ENCODE data around the gene IRAK2. TPM values are rescaled to one million over a fixed set of nuclear protein-coding genes. Genes with fewer than 3 reads are reported as not detected.
"Not testable (repeated sequence)": the region's sequence is repeated elsewhere in the genome, so short reads cannot be mapped to it uniquely, and the experiment has no call there.

IRAK2 gene
- total and polyA plus RNA-seq, 2 donors = 3.3 to 3.9 TPM

GRCh38 chr3:10263646-10264363 is 99.1 kb downstream of the IRAK2 start:
- Histone ChIP-seq H3K27ac (ENCODE audit: low read depth in 1 of 2, low read length in 1 of 2) (peak overlapping the region; percentile 54 to 64), H3K4me1 (ENCODE audit: control insufficient read depth in 2 of 2, insufficient read depth in 2 of 2, low read length in 2 of 2) (peaks cover 0 to 6% of the 10 kb centered on the region in 2 donors), H3K36me3 (ENCODE audit: control insufficient read depth in 2 of 2, insufficient read depth in 2 of 2, low read length in 1 of 2) (peaks cover 43 to 83% of the 10 kb centered on the region in 2 donors), H3K27me3 (ENCODE audit: control insufficient read depth in 2 of 2, insufficient read depth in 1 of 2, low read length in 1 of 2) (no peaks in the 10 kb centered on the region), H3K4me3 (ENCODE audit: low read length in 2 of 2) (no peak overlapping the region), H3K9me3 (ENCODE audit: control insufficient read depth in 2 of 2, insufficient read depth in 1 of 2, low read length in 1 of 2) (no peaks in the 10 kb centered on the region)
- 80% methylated on average over 12 of the region's 12 CpGs for WGBS
- DNase-seq (ENCODE audit: low read depth in 6 of 9, low spot score in 9 of 9) = peak in 2 of 9 donors; percentile 39 to 57

GRCh38 chr3:10265833-10266232 is 101.1 kb downstream of the IRAK2 start:
- H3K36me3 ChIP-seq (ENCODE audit: control insufficient read depth in 2 of 2, insufficient read depth in 2 of 2, low read length in 1 of 2) = peaks cover 44 to 83% of the 10 kb centered on the region in 2 donors
- peaks cover 0 to 6% of the 10 kb centered on the region in 2 donors for H3K4me1 ChIP-seq (ENCODE audit: control insufficient read depth in 2 of 2, insufficient read depth in 2 of 2, low read length in 2 of 2)
- WGBS = 98% methylated on average over 2 of the region's 2 CpGs
- H3K27ac ChIP-seq (ENCODE audit: low read depth in 1 of 2, low read length in 1 of 2) = no peak overlapping the region
- no peak overlapping the region for H3K4me3 ChIP-seq (ENCODE audit: low read length in 2 of 2)
- no peak for DNase-seq (ENCODE audit: low read depth in 6 of 9, low spot score in 9 of 9)
- H3K27me3 ChIP-seq (ENCODE audit: control insufficient read depth in 2 of 2, insufficient read depth in 1 of 2, low read length in 1 of 2) = no peaks in the 10 kb centered on the region
- no peaks in the 10 kb centered on the region for H3K9me3 ChIP-seq (ENCODE audit: control insufficient read depth in 2 of 2, insufficient read depth in 1 of 2, low read length in 1 of 2)

- not testable (repeated sequence) for H3K27ac ChIP-seq (ENCODE audit: low read depth in 1 of 2, low read length in 1 of 2); H3K9me3 ChIP-seq (ENCODE audit: control insufficient read depth in 2 of 2, insufficient read depth in 1 of 2, low read length in 1 of 2); H3K27me3 ChIP-seq (ENCODE audit: control insufficient read depth in 2 of 2, insufficient read depth in 1 of 2, low read length in 1 of 2); H3K4me3 ChIP-seq (ENCODE audit: low read length in 2 of 2); DNase-seq (ENCODE audit: low read depth in 6 of 9, low spot score in 9 of 9); H3K4me1 ChIP-seq (ENCODE audit: control insufficient read depth in 2 of 2, insufficient read depth in 2 of 2, low read length in 2 of 2)
- WGBS = 96% methylated on average over 7 of the region's 7 CpGs
- peaks cover 48 to 85% of the 10 kb centered on the region in 2 donors for H3K36me3 ChIP-seq (ENCODE audit: control insufficient read depth in 2 of 2, insufficient read depth in 2 of 2, low read length in 1 of 2)
These were observed 102.2 kb downstream of the IRAK2 start for GRCh38 chr3:10266936-10267335.

GRCh38 chr3:10268116-10268515 is 103.4 kb downstream of the IRAK2 start:
- Histone ChIP-seq H3K36me3 (ENCODE audit: control insufficient read depth in 2 of 2, insufficient read depth in 2 of 2, low read length in 1 of 2) (peaks cover 50 to 82% of the 10 kb centered on the region in 2 donors), H3K27ac (ENCODE audit: low read depth in 1 of 2, low read length in 1 of 2) (no peak overlapping the region), H3K9me3 (ENCODE audit: control insufficient read depth in 2 of 2, insufficient read depth in 1 of 2, low read length in 1 of 2) (no peaks in the 10 kb centered on the region), H3K4me3 (ENCODE audit: low read length in 2 of 2) (no peak overlapping the region), H3K27me3 (ENCODE audit: control insufficient read depth in 2 of 2, insufficient read depth in 1 of 2, low read length in 1 of 2) (no peaks in the 10 kb centered on the region), H3K4me1 (ENCODE audit: control insufficient read depth in 2 of 2, insufficient read depth in 2 of 2, low read length in 2 of 2) (peaks cover 0 to 6% of the 10 kb centered on the region in 2 donors)
- DNase-seq (ENCODE audit: low read depth in 6 of 9, low spot score in 9 of 9) = no peak

GRCh38 chr3:10268930-10269329 is 104.2 kb downstream of the IRAK2 start:
- peaks cover 50 to 85% of the 10 kb centered on the region in 2 donors for H3K36me3 ChIP-seq (ENCODE audit: control insufficient read depth in 2 of 2, insufficient read depth in 2 of 2, low read length in 1 of 2)
- H3K4me1 ChIP-seq (ENCODE audit: control insufficient read depth in 2 of 2, insufficient read depth in 2 of 2, low read length in 2 of 2) = peaks cover 0 to 2% of the 10 kb centered on the region in 2 donors
- H3K27ac ChIP-seq (ENCODE audit: low read depth in 1 of 2, low read length in 1 of 2) = no peak overlapping the region
- H3K4me3 ChIP-seq (ENCODE audit: low read length in 2 of 2) = no peak overlapping the region
- no peaks in the 10 kb centered on the region for H3K9me3 ChIP-seq (ENCODE audit: control insufficient read depth in 2 of 2, insufficient read depth in 1 of 2, low read length in 1 of 2)
- WGBS = 97% methylated on average over 5 of the region's 5 CpGs
- no peaks in the 10 kb centered on the region for H3K27me3 ChIP-seq (ENCODE audit: control insufficient read depth in 2 of 2, insufficient read depth in 1 of 2, low read length in 1 of 2)
- DNase-seq (ENCODE audit: low read depth in 6 of 9, low spot score in 9 of 9) = no peak

GRCh38 chr3:10269443-10269842 is 104.7 kb downstream of the IRAK2 start:
- no peak for DNase-seq (ENCODE audit: low read depth in 6 of 9, low spot score in 9 of 9)
- Histone ChIP-seq H3K36me3 (ENCODE audit: control insufficient read depth in 2 of 2, insufficient read depth in 2 of 2, low read length in 1 of 2) (peaks cover 50 to 87% of the 10 kb centered on the region in 2 donors), H3K4me3 (ENCODE audit: low read length in 2 of 2) (no peak overlapping the region), H3K27me3 (ENCODE audit: control insufficient read depth in 2 of 2, insufficient read depth in 1 of 2, low read length in 1 of 2) (no peaks in the 10 kb centered on the region), H3K4me1 (ENCODE audit: control insufficient read depth in 2 of 2, insufficient read depth in 2 of 2, low read length in 2 of 2) (no peaks in the 10 kb centered on the region), H3K27ac (ENCODE audit: low read depth in 1 of 2, low read length in 1 of 2) (no peak overlapping the region), H3K9me3 (ENCODE audit: control insufficient read depth in 2 of 2, insufficient read depth in 1 of 2, low read length in 1 of 2) (no peaks in the 10 kb centered on the region)
- WGBS = over 99% methylated on average over 5 of the region's 5 CpGs

GRCh38 chr3:10272476-10272875 is 107.8 kb downstream of the IRAK2 start:
- H3K27ac ChIP-seq (ENCODE audit: low read depth in 1 of 2, low read length in 1 of 2); H3K4me1 ChIP-seq (ENCODE audit: control insufficient read depth in 2 of 2, insufficient read depth in 2 of 2, low read length in 2 of 2); H3K4me3 ChIP-seq (ENCODE audit: low read length in 2 of 2); H3K9me3 ChIP-seq (ENCODE audit: control insufficient read depth in 2 of 2, insufficient read depth in 1 of 2, low read length in 1 of 2); DNase-seq (ENCODE audit: low read depth in 6 of 9, low spot score in 9 of 9); H3K27me3 ChIP-seq (ENCODE audit: control insufficient read depth in 2 of 2, insufficient read depth in 1 of 2, low read length in 1 of 2): not testable (repeated sequence)
- H3K36me3 ChIP-seq (ENCODE audit: control insufficient read depth in 2 of 2, insufficient read depth in 2 of 2, low read length in 1 of 2) = peaks cover 61 to 84% of the 10 kb centered on the region in 2 donors
- WGBS = 97% methylated on average over 11 of the region's 11 CpGs

GRCh38 chr3:10272977-10273376 is 108.3 kb downstream of the IRAK2 start:
- DNase-seq (ENCODE audit: low read depth in 6 of 9, low spot score in 9 of 9) = no peak
- no peaks in the 10 kb centered on the region for H3K4me1 ChIP-seq (ENCODE audit: control insufficient read depth in 2 of 2, insufficient read depth in 2 of 2, low read length in 2 of 2)
- H3K27ac ChIP-seq (ENCODE audit: low read depth in 1 of 2, low read length in 1 of 2) = no peak overlapping the region
- H3K27me3 ChIP-seq (ENCODE audit: control insufficient read depth in 2 of 2, insufficient read depth in 1 of 2, low read length in 1 of 2) = no peaks in the 10 kb centered on the region
- H3K36me3 ChIP-seq (ENCODE audit: control insufficient read depth in 2 of 2, insufficient read depth in 2 of 2, low read length in 1 of 2) = peaks cover 66 to 85% of the 10 kb centered on the region in 2 donors
- H3K9me3 ChIP-seq (ENCODE audit: control insufficient read depth in 2 of 2, insufficient read depth in 1 of 2, low read length in 1 of 2) = no peaks in the 10 kb centered on the region
- over 99% methylated on average over 2 of the region's 2 CpGs for WGBS
- no peak overlapping the region for H3K4me3 ChIP-seq (ENCODE audit: low read length in 2 of 2)

GRCh38 chr3:10273702-10274305 is 109.1 kb downstream of the IRAK2 start:
- Histone ChIP-seq H3K36me3 (ENCODE audit: control insufficient read depth in 2 of 2, insufficient read depth in 2 of 2, low read length in 1 of 2) (peaks cover 70 to 86% of the 10 kb centered on the region in 2 donors), H3K27me3 (ENCODE audit: control insufficient read depth in 2 of 2, insufficient read depth in 1 of 2, low read length in 1 of 2) (no peaks in the 10 kb centered on the region), H3K4me3 (ENCODE audit: low read length in 2 of 2) (no peak overlapping the region), H3K4me1 (ENCODE audit: control insufficient read depth in 2 of 2, insufficient read depth in 2 of 2, low read length in 2 of 2) (no peaks in the 10 kb centered on the region), H3K27ac (ENCODE audit: low read depth in 1 of 2, low read length in 1 of 2) (no peak overlapping the region), H3K9me3 (ENCODE audit: control insufficient read depth in 2 of 2, insufficient read depth in 1 of 2, low read length in 1 of 2) (no peaks in the 10 kb centered on the region)
- no peak for DNase-seq (ENCODE audit: low read depth in 6 of 9, low spot score in 9 of 9)
- 42% methylated on average over 1 of the region's 1 CpG for WGBS
